Cardiac fibroblast (primary cell): ENCODE measurements around the gene PLA2G5.
"Not testable (repeated sequence)": the region's sequence is repeated elsewhere in the genome, so short reads cannot be mapped to it uniquely, and the experiment has no call there.

Source experiments
- DNase-seq, 2 donors: peaks; one replicate each; pipeline versions ENCODE4 v3.0.0 to v3.0.0-alpha.2; 2010; ENCODE audit warnings: low read depth in 2 of 2
- H3K4me3 ChIP-seq, 2 donors: replicated peaks in 1 of 2; 1 replicate in 1 of 2; 2 replicates in 1 of 2; pipeline ENCODE4 v1.5.1; 2011; ENCODE audit warnings: low read depth in 2 of 2, low read length in 2 of 2, mild to moderate bottlenecking in 2 of 2, moderate library complexity in 1 of 2
- TF ChIP-seq, protein P1 (sequence below): IDR thresholded peaks from one replicate; pipeline ENCODE4 v1.5.1; 2011; ENCODE audit warnings: low read depth, mild to moderate bottlenecking, low read length, inconsistent platforms

The PLA2G5 gene, protein sequence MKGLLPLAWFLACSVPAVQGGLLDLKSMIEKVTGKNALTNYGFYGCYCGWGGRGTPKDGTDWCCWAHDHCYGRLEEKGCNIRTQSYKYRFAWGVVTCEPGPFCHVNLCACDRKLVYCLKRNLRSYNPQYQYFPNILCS

DNA sequence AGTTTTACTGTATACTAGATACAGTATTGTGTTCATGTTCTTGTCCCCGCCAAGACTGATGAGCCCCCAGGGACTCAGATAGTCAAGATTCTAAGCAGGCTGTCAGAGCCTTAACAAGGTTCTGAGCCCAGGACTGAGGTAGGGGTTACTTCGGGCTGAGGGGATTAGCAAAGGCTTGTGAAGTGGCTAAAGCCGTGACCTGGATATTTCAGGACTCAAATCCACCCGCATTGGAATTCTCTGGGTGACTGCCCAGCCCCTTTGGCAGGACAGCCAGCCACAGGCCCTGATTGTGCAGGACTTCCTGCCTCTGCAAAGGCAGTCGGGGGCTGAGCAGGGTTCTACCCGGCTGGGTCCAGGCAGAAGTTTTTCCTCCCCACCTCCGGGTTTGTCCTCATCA lies at the start of gene PLA2G5:
PLA2G5 (plus strand) TSS at position 321 of the 400 bp plus-strand sequence. CDS start 14,637 bp downstream, outside the sequence.
- no peak within 1 kb of the TSS for H3K4me3 ChIP-seq
- TF ChIP-seq, protein P1, sequence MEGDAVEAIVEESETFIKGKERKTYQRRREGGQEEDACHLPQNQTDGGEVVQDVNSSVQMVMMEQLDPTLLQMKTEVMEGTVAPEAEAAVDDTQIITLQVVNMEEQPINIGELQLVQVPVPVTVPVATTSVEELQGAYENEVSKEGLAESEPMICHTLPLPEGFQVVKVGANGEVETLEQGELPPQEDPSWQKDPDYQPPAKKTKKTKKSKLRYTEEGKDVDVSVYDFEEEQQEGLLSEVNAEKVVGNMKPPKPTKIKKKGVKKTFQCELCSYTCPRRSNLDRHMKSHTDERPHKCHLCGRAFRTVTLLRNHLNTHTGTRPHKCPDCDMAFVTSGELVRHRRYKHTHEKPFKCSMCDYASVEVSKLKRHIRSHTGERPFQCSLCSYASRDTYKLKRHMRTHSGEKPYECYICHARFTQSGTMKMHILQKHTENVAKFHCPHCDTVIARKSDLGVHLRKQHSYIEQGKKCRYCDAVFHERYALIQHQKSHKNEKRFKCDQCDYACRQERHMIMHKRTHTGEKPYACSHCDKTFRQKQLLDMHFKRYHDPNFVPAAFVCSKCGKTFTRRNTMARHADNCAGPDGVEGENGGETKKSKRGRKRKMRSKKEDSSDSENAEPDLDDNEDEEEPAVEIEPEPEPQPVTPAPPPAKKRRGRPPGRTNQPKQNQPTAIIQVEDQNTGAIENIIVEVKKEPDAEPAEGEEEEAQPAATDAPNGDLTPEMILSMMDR: no peak
- peak; percentile 6 to 78 for DNase-seq

DNA sequence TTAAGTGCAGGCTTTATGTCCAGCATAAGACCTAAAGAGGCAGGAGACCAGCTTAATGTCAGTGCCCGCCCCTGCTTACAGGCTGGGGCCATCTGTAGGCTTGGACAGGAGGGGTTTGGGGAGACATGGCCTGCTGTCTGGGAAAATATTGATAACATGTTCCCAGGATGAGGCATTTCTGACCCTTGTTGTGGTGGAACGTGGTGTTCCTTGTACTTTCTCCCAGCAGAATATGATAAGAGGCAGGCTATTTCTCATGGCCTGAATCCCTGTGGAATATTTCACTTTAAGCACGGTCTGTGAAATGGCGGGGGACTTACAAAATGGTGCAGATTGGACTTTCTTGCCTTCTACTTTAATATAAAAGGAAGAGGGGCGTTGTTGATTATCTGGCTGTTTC lies 41.9 kb upstream of the PLA2G5 start:
- peak in 1 of 2 donors; percentile 85 for DNase-seq
- H3K4me3 ChIP-seq: peak overlapping the region in 1 of 2 donors; percentile 12

DNA sequence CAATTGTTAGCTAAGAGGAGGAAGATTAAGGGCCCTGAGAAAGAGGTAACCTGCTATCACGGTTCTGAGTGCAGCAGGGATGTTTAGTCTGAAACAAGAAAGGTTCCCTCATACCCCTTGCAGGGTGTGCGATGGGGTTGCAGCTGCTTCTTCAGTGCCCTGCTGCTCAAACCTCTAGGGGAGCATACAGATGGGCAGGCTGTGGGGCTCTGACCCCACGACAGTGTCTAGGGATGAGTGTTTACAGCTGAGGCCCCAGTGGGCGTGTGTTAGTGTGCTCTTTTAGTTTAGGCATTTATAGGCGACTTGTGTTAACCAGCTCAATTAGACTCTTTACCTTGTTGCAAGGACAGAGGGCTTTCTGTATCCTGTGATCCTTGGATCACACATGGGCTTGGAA lies 41.3 kb upstream of the PLA2G5 start:
- TF ChIP-seq, protein P1: no peak
- DNase-seq: no peak
- H3K4me3 ChIP-seq: peak overlapping the region in 1 of 2 donors; percentile 27

More for the DNA sequence above, 41.9 kb upstream of the PLA2G5 start:
- TF ChIP-seq, protein P1: no peak

DNA sequence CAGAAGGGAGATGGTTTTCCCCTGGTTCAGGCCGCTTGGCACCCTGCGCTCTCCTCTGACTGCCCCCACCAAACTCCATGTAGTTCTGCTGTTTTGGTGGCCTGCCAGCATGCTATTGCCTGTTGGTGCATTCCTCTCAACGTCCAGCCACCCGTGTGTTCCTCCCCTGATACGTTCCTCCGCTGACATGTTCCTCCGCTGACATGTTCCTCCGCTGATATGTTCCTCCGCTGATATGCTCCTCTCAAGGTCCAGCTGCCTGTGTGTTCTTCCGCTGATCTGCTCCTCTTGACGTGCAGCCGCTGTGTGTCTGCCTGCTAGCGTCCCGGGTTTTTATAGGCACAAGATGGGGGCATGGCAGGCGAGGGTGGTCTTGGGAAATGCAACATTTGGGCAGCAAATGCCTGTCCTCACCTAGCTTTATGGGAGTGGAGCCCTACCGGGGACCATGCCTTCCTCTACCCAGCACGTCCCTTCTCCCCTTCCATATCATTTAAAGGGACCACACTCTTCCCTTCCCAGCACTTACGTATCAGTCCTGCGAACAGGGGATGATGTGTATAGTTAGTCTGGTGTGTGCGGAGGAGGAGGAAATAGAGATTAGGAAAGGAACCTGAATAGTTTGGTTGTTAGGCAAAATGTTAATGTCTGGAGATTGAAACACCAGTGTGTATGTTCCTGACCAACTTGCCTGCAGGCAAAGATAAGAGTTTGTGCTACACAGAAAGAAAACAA lies 40.6 kb upstream of the PLA2G5 start:
- peak in 1 of 2 donors; percentile 85 for DNase-seq
- TF ChIP-seq, protein P1: no peak
- H3K4me3 ChIP-seq: peak overlapping the region in 1 of 2 donors; percentile 27

DNA sequence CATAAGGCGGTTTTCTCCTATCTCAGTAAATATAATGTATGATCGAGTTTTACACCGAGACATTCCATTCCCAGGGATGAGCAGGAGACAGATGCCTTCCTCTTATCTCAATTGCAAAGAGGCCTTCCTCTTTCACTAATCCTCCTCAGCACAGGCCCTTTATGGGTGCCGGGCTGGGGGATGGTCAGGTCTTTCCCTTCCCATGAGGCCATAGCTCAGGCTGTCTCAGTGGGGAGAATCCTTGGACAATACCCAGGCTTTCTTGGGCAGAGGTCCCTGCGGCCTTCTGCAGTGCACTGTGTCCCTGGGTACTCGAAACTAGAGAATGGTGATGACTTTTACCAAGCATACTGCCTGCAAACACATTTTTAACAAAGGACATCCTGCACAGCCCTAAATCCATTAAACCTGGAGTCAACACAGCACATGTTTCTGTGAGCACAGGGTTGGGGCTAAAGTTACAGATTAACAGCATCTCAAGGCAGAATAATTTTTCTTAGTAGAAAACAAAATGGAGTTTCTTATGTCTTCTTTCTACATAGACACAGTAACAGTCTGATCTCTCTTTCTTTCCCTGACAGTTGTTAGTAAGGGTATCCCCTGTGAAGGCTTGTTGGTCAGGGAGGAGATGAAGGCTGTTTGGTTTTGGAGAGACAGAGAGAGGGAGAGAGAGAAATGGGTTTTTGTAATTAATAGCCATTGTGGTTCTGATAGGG lies 39.4 kb upstream of the PLA2G5 start:
- not testable (repeated sequence) for DNase-seq, H3K4me3 ChIP-seq

DNA sequence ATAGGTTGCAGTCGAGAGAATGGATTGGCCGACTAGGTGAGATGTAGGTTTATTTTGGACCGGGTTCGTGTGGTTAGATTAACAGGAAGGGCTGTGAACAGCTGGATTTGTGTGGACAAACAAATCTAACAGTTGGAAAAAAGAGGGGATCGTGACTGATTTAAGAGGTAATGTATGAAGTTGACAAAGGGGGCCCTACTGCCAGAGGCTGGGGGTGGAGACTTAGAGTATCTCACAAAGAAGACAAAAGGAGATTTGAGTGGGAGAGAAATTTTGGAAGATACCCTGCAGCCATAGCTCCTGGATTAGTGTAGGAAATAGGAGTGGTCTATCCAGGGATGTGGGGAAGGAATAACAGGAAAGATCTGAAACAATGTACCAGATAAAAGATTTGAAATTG lies 38.8 kb upstream of the PLA2G5 start:
- TF ChIP-seq, protein P1: no peak
- DNase-seq: peak in 1 of 2 donors; percentile 62
- H3K4me3 ChIP-seq: no peak overlapping the region

DNA sequence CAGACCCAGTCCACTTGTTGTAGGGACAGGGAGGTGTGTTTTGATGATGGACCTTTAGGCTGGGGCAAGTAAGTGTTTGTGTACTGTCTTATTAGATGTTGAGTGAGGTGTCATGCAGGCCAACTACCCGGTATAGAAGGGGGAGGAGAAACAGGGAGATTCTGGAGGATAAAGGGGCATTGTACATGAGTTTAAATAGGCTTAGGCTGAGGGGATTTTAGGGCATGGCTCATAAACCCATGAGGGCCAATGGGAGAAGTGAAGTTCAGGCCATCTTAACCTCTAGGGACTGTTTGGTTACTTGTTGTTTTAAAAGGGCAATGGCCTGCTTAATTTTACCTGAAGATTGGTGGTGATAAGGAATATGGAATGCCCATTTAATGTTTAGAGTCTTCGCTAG lies 38.2 kb upstream of the PLA2G5 start:
- TF ChIP-seq, protein P1: no peak
- no peak for DNase-seq
- H3K4me3 ChIP-seq: no peak overlapping the region
